Gastrocnemius medialis (tissue), 4 donors: ENCODE results near the gene NPTX1.

Experiments
- POLR2A ChIP-seq, 2 donors: fragments of 450-650 bp; IDR thresholded peaks; one replicate each; pipeline ENCODE4 v1.6.1; 2017; ENCODE audit warnings: antibody characterized with exemption in 2 of 2, mild to moderate bottlenecking in 2 of 2, moderate library complexity in 2 of 2
- TF ChIP-seq, protein P1 (sequence below), 5 experiments: fragments of 450-650 bp in 3 of 5; fragments of 200-600 bp in 2 of 5; sonication (generic) in 2 of 5; IDR thresholded peaks in 4 of 5; conservative IDR thresholded peaks in 1 of 5; 1 replicate in 4 of 5; 2 replicates in 1 of 5; pipeline ENCODE4 v1.5.1; 2016 to 2019; ENCODE audit warnings: antibody characterized with exemption in 5 of 5, mild to moderate bottlenecking in 3 of 5, moderate library complexity in 3 of 5

DNA sequence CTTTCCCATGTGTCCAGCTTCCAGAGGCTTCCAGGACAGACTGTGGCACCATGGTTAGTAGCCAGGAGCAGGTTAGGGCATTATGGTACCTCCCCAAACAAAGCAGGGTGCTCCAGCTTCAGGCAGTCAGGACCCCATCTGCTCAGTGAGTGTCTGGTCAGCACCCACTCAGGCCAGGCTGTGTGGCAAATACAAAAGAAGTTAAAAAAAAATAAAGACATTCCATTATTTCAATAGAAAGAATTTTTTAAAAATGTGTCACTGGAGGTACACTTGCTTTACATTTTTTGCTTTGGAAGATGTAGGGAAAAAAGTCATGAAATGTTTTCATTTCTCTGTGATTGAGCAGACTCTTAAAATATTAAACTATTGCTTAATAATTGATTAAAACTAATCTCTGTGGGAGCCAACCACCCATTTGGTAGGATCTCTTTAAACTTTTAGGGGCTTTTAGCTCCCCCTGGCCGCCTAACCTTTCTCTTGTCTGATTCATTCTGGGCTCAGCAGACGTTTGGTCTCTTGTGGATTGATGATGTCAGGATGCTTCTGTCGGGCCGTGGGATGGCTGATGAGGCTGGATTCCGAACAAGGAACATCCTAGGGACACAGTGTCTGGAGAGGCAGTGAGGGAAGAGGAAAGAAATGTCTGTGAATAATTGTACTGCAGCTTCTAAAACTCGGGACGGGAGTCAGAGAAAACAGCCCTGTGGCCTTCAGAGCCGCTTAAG, 28.4 kb upstream of the NPTX1 start:
- TF ChIP-seq POLR2A (IDR thresholded peaks at IDR 0.05) = no peak
- TF ChIP-seq, protein P1, sequence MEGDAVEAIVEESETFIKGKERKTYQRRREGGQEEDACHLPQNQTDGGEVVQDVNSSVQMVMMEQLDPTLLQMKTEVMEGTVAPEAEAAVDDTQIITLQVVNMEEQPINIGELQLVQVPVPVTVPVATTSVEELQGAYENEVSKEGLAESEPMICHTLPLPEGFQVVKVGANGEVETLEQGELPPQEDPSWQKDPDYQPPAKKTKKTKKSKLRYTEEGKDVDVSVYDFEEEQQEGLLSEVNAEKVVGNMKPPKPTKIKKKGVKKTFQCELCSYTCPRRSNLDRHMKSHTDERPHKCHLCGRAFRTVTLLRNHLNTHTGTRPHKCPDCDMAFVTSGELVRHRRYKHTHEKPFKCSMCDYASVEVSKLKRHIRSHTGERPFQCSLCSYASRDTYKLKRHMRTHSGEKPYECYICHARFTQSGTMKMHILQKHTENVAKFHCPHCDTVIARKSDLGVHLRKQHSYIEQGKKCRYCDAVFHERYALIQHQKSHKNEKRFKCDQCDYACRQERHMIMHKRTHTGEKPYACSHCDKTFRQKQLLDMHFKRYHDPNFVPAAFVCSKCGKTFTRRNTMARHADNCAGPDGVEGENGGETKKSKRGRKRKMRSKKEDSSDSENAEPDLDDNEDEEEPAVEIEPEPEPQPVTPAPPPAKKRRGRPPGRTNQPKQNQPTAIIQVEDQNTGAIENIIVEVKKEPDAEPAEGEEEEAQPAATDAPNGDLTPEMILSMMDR (IDR thresholded peaks at IDR 0.05 in 4 of 5, conservative IDR thresholded peaks at IDR 0.05 in 1 of 5) = no peak
